Endothelial cell of umbilical vein (primary cell): ENCODE results near the gene LRP6. TPM values are rescaled to one million over a fixed set of nuclear protein-coding genes. Genes with fewer than 3 reads are reported as not detected.

Source experiments
- BruUV-seq: library from RNA; stranded (reverse); fragments of 400-500 nt; replicated peaks from 2 replicates; lab custom pipeline; 2021; lab: Mats Ljungman, UMichigan
- CTCF ChIA-PET: fragments of 300-600, 350-600 bp; sonication (Branson Sonifier 250); formaldehyde crosslinking; loops from one replicate; lab custom pipeline; 2021; ENCODE audit warnings: antibody characterized with exemption, inconsistent platforms; lab: Charles Lee
- POLR2A ChIA-PET: fragments of 300-600, 350-600 bp; sonication (Branson Sonifier 250); formaldehyde crosslinking; loops from one replicate; lab custom pipeline; 2021; ENCODE audit warnings: antibody characterized with exemption, inconsistent platforms; lab: Charles Lee
- DNase-seq: peaks from one replicate; pipeline ENCODE4 v3.0.0-alpha.2; 2011; ENCODE audit warnings: low read depth, low spot score
- FAIRE-seq: peaks from 2 replicates; lab custom pipeline; 2011; peaks lifted over from hg19 to GRCh38; lab: Jason Lieb, UNC
- H2AFZ ChIP-seq: 2 replicates; pipeline ENCODE4 v1.6.0; 2012; ENCODE audit warnings: low read depth, low read length, control low read depth, inconsistent platforms
- H3K27ac ChIP-seq: 2 replicates; pipeline ENCODE4 v1.5.1; 2011; ENCODE audit warnings: low read depth, mild to moderate bottlenecking, control low read depth, low read length, moderate library complexity; ENCODE audit not compliant: insufficient read depth
- H3K27me3 ChIP-seq, 2 experiments: 2 replicates each; pipeline versions ENCODE4 v1.6.0 to v1.6.1; 2011; ENCODE audit warnings: low read length in 2 of 2, mixed read lengths in 1 of 2; ENCODE audit not compliant: control insufficient read depth in 2 of 2, insufficient read depth in 2 of 2
- H3K36me3 ChIP-seq, 2 experiments: 2 replicates in 1 of 2; 3 replicates in 1 of 2; pipeline ENCODE4 v1.5.1; 2011; ENCODE audit warnings: low read length in 2 of 2, mild to moderate bottlenecking in 1 of 2, moderate library complexity in 1 of 2; ENCODE audit not compliant: control insufficient read depth in 2 of 2, insufficient read depth in 2 of 2; ENCODE audit errors: extremely low read depth in 1 of 2
- H3K4me1 ChIP-seq: 3 replicates; pipeline ENCODE4 v1.5.1; 2011; ENCODE audit warnings: mild to moderate bottlenecking, low read length; ENCODE audit not compliant: control insufficient read depth, insufficient read depth; ENCODE audit errors: extremely low read depth
- H3K4me2 ChIP-seq: 2 replicates; pipeline ENCODE4 v1.6.1; 2011; ENCODE audit warnings: low read length, control low read depth, mixed read lengths; ENCODE audit not compliant: insufficient read depth
- H3K4me3 ChIP-seq, 3 experiments: fragments of 200-600 bp in 1 of 3; sonication (generic), shearing (Covaris generic) in 1 of 3; replicated peaks in 1 of 3; 2 replicates each; pipeline ENCODE4 v1.5.1; 2011 to 2016; ENCODE audit warnings: control low read depth in 3 of 3, low read length in 3 of 3, mild to moderate bottlenecking in 2 of 3, inconsistent platforms in 1 of 3, low read depth in 1 of 3, moderate library complexity in 1 of 3; ENCODE audit not compliant: insufficient read depth in 1 of 3
- H3K79me2 ChIP-seq: 2 replicates; pipeline ENCODE4 v1.6.0; 2012; ENCODE audit warnings: low read length, inconsistent platforms; ENCODE audit not compliant: control insufficient read depth, insufficient read depth
- H3K9ac ChIP-seq: replicated peaks from 2 replicates; pipeline ENCODE3; 2011; ENCODE audit warnings: low read length, control low read depth; ENCODE audit not compliant: insufficient read depth; ENCODE audit errors: extremely low read depth
- H3K9me1 ChIP-seq: replicated peaks from 3 replicates; pipeline ENCODE4 v1.6.0; 2011; ENCODE audit warnings: mild to moderate bottlenecking, low read length; ENCODE audit not compliant: control insufficient read depth, insufficient read depth; ENCODE audit errors: extremely low read depth
- H3K9me3 ChIP-seq: replicated peaks from 2 replicates; pipeline ENCODE4 v1.5.1; 2012; ENCODE audit warnings: low read length, inconsistent platforms; ENCODE audit not compliant: control insufficient read depth, insufficient read depth
- H4K20me1 ChIP-seq: replicated peaks from 2 replicates; pipeline ENCODE3; 2011; ENCODE audit warnings: mild to moderate bottlenecking, low read length; ENCODE audit not compliant: control insufficient read depth, insufficient read depth; ENCODE audit errors: extremely low read depth
- EZH2 ChIP-seq: IDR thresholded peaks from 2 replicates; pipeline ENCODE4 v1.6.1; 2012; ENCODE audit warnings: borderline replicate concordance, low read depth, mild to moderate bottlenecking, moderate library complexity, low read length, inconsistent platforms; ENCODE audit not compliant: severe bottlenecking
- FOS ChIP-seq: IDR thresholded peaks from 2 replicates; pipeline ENCODE4 v1.6.1; 2011; ENCODE audit warnings: mild to moderate bottlenecking, low read length, moderate library complexity, borderline replicate concordance; ENCODE audit not compliant: insufficient read depth
- GATA2 ChIP-seq: IDR thresholded peaks from 2 replicates; pipeline ENCODE4 v1.7.0; 2011; ENCODE audit warnings: low read depth, mild to moderate bottlenecking, moderate library complexity, mixed read lengths, low read length; ENCODE audit not compliant: insufficient read length, insufficient read depth
- JUN ChIP-seq: IDR thresholded peaks from 2 replicates; pipeline ENCODE4 v1.6.1; 2011; ENCODE audit warnings: borderline replicate concordance, low read depth; ENCODE audit not compliant: insufficient read length, insufficient read depth
- MYC ChIP-seq: IDR thresholded peaks from one replicate; pipeline ENCODE4 v1.6.1; 2011; ENCODE audit warnings: mild to moderate bottlenecking, low read depth, low read length
- POLR2A ChIP-seq: IDR thresholded peaks from 2 replicates; pipeline ENCODE4 v1.6.1; 2012; ENCODE audit warnings: low read depth, mild to moderate bottlenecking, control low read depth, low read length
- POLR2AphosphoS5 ChIP-seq: IDR thresholded peaks from 2 replicates; pipeline ENCODE4 v1.6.1; 2012; ENCODE audit warnings: low read depth, mild to moderate bottlenecking, control low read depth, low read length, moderate library complexity; ENCODE audit not compliant: insufficient read depth
- dilution Hi-C: fragments of 300-500 bp; cut with MboI; formaldehyde crosslinking; loops from one replicate; pipeline ENCODE4 v1.15.0; 2019; ENCODE audit warnings: low sequenced_read_pairs; ENCODE audit not compliant: extremely low pct_ligation_motif_present
- intact Hi-C: fragments of 100-400 bp; cut with micrococcal nuclease; formaldehyde crosslinking; loops from one replicate; pipeline ENCODE4 v1.10.0; 2022
- polyA plus RNA-seq, 4 experiments: library from polyadenylated mRNA; depleted of rRNA in 3 of 4; stranded (reverse) in 3 of 4; unstranded in 1 of 4; fragments of >200 nt; gene quantifications; 2 replicates each; pipeline versions ENCODE4 v1.2.1 to v1.2.3, GENCODE V29; 2011 to 2012; ENCODE audit warnings: missing spikeins in 1 of 4
- total RNA-seq: library from RNA; stranded (reverse); gene quantifications from 2 replicates; pipeline ENCODE4 v1.2.3, GENCODE V29; 2021
- TF ChIP-seq, protein P1 (sequence below), 2 donors: IDR thresholded peaks; 1 replicate in 1 of 2; 2 replicates in 1 of 2; pipeline ENCODE4 v1.5.1; 2011; ENCODE audit warnings: low read length in 2 of 2, mild to moderate bottlenecking in 2 of 2, moderate library complexity in 2 of 2, control low read depth in 1 of 2, inconsistent platforms in 1 of 2, low read depth in 1 of 2; ENCODE audit not compliant: insufficient read depth in 1 of 2; ENCODE audit errors: extremely low read depth in 1 of 2
- TF ChIP-seq, protein P2 (sequence below): IDR thresholded peaks from 2 replicates; pipeline ENCODE4 v1.6.1; 2011; ENCODE audit not compliant: insufficient read depth, insufficient read length

LRP6 gene
- total and polyA plus RNA-seq, 2 donors (not counting 3 experiments of a cell fraction or from before 2014, with no cell fraction given) = 28.5 to 41.7 TPM

DNA sequence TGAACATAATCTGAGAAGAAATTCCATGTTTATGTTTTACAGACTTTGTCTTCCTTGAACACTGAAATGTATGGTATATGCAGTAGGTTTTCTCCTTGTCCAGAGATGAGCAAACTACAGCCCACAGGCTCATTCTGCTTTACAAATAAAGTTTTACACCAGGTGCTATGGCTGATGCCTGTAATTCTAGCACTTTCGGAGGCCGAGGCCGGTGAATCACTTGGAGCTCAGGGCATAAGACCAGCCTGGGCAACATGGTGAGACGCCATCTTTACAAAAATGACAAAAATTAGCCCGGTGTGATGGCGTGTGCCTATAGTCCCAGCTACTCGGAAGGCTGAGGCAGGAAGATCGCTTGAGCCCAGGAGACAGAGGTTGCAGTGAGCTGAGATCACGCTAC, 64.7 kb downstream of the LRP6 start:
- Histone ChIP-seq H2AFZ (no peak overlapping the region), H4K20me1 (no peaks in the 10 kb centered on the region), H3K79me2 (peaks cover 4% of the 10 kb centered on the region), H3K27ac (no peak overlapping the region), H3K4me2 (no peak overlapping the region), H3K27me3 (no peaks in the 10 kb centered on the region), H3K4me3 (no peak overlapping the region), H3K36me3 (no peaks in the 10 kb centered on the region), H3K9ac (no peak overlapping the region), H3K4me1 (no peaks in the 10 kb centered on the region), H3K9me3 (no peaks in the 10 kb centered on the region), H3K9me1 (no peaks in the 10 kb centered on the region)
- dilution Hi-C loops = no loop called here
- FAIRE-seq (no peak), DNase-seq (no peak)
- ChIA-PET CTCF (interaction anchor here (0.7 to 1.5 kb wide), 3 partner anchors 19 to 126 kb away, joined by 3 read pairs; no protein-coding TSS in a partner anchor), POLR2A (interaction anchor here (1.4 kb wide), 1 partner anchor 64 kb away, joined by 3 read pairs; the partner anchor contains the start of gene LRP6)
- BruUV-seq = no TSS peak
- intact Hi-C loops = no loop called here
- TF ChIP-seq JUN (no peak), MYC (no peak), EZH2 (no peak), GATA2 (no peak), POLR2AphosphoS5 (no peak), POLR2A (no peak), FOS (no peak)
- TF ChIP-seq, protein P1, sequence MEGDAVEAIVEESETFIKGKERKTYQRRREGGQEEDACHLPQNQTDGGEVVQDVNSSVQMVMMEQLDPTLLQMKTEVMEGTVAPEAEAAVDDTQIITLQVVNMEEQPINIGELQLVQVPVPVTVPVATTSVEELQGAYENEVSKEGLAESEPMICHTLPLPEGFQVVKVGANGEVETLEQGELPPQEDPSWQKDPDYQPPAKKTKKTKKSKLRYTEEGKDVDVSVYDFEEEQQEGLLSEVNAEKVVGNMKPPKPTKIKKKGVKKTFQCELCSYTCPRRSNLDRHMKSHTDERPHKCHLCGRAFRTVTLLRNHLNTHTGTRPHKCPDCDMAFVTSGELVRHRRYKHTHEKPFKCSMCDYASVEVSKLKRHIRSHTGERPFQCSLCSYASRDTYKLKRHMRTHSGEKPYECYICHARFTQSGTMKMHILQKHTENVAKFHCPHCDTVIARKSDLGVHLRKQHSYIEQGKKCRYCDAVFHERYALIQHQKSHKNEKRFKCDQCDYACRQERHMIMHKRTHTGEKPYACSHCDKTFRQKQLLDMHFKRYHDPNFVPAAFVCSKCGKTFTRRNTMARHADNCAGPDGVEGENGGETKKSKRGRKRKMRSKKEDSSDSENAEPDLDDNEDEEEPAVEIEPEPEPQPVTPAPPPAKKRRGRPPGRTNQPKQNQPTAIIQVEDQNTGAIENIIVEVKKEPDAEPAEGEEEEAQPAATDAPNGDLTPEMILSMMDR (IDR thresholded peaks at IDR 0.05; ENCODE audit: extremely low read depth in 1 of 2, insufficient read depth in 1 of 2, low read depth in 1 of 2, low read length in 2 of 2) = no peak
- TF ChIP-seq, protein P2, sequence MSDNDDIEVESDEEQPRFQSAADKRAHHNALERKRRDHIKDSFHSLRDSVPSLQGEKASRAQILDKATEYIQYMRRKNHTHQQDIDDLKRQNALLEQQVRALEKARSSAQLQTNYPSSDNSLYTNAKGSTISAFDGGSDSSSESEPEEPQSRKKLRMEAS = no peak
